ENCODE results near the gene HS3ST3B1.

Gene HS3ST3B1

DNA sequence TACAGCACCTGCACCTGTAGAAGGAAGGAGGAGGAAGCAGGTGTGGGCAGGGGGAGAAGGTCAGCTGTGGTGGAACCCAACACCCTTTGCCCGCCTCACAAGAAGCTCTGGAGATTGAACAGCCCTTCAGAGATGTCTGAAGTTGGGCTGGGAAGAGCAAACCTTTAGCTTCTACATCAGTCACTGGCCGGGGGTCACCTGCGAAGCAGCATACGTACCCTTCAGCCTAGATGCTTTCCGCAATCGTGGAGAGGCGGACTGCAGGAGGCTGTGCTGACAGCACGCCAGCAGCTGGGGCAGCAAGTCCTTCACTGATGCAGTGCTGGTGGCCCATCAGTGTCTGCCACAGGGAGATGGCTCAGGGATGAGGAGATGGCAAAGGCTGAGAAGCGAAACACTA lies 5.2 kb upstream of the HS3ST3B1 start:
- peaks cover 31 to 33% of the 10 kb centered on the region in 2 experiments for H3K4me1 ChIP-seq (ENCODE audit: control insufficient read depth in 1 of 2, insufficient read depth in 1 of 2, low read depth in 1 of 2, low read length in 1 of 2)
- TF ChIP-seq, protein P1, sequence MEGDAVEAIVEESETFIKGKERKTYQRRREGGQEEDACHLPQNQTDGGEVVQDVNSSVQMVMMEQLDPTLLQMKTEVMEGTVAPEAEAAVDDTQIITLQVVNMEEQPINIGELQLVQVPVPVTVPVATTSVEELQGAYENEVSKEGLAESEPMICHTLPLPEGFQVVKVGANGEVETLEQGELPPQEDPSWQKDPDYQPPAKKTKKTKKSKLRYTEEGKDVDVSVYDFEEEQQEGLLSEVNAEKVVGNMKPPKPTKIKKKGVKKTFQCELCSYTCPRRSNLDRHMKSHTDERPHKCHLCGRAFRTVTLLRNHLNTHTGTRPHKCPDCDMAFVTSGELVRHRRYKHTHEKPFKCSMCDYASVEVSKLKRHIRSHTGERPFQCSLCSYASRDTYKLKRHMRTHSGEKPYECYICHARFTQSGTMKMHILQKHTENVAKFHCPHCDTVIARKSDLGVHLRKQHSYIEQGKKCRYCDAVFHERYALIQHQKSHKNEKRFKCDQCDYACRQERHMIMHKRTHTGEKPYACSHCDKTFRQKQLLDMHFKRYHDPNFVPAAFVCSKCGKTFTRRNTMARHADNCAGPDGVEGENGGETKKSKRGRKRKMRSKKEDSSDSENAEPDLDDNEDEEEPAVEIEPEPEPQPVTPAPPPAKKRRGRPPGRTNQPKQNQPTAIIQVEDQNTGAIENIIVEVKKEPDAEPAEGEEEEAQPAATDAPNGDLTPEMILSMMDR (IDR thresholded peaks at IDR 0.05): no peak
- H3K27me3 ChIP-seq: peaks cover 85% of the 10 kb centered on the region
- H3K9me3 ChIP-seq: no peaks in the 10 kb centered on the region
- H3K4me3 ChIP-seq (ENCODE audit: low read depth in 1 of 2, low read length in 1 of 2): no peak overlapping the region
- H3K27ac ChIP-seq: no peak overlapping the region
- no peaks in the 10 kb centered on the region for H3K36me3 ChIP-seq

DNA sequence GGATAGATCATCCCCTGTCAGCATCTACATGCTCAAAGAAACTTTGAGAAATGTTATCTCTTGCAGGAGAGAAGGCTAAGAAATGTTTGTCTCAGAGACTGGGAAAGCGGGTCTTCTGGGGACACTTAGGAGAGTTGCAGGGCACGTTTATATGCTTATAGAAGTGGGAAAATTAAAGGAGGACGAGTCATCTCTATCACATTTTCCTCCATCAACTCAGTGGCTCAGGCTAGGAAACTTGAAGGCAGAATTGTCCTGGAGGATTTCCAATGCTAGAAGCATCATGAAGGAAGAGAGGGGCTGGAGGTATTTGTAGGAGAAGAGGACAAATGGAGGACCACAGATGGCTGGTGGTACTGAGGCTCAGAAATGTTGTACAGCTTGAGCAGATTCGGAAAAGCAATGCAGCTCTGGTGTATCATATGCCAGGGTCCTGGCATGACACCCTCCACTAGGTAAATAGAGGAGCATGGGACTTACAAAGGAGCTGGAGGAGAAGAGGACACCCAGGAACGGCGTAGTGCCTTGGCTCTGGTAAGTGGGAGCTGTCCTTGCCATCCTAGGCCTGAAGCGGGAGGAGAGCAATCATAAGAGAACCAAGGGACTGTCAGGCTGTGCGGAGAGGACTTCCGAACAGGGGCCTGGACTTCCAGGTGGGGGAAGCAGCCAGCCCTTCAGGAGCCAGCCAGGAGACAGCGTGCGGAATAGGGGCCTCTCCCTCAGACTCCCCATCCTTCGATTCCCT lies 4.5 kb upstream of the HS3ST3B1 start:
- Histone ChIP-seq H3K9me3 (no peaks in the 10 kb centered on the region), H3K4me3 (ENCODE audit: low read depth in 1 of 2, low read length in 1 of 2) (no peak overlapping the region), H3K27me3 (peaks cover 92% of the 10 kb centered on the region), H3K4me1 (ENCODE audit: control insufficient read depth in 1 of 2, insufficient read depth in 1 of 2, low read depth in 1 of 2, low read length in 1 of 2) (peaks cover 31 to 40% of the 10 kb centered on the region in 2 experiments), H3K27ac (no peak overlapping the region), H3K36me3 (no peaks in the 10 kb centered on the region)
- TF ChIP-seq, protein P1 (IDR thresholded peaks at IDR 0.05): no peak

DNA sequence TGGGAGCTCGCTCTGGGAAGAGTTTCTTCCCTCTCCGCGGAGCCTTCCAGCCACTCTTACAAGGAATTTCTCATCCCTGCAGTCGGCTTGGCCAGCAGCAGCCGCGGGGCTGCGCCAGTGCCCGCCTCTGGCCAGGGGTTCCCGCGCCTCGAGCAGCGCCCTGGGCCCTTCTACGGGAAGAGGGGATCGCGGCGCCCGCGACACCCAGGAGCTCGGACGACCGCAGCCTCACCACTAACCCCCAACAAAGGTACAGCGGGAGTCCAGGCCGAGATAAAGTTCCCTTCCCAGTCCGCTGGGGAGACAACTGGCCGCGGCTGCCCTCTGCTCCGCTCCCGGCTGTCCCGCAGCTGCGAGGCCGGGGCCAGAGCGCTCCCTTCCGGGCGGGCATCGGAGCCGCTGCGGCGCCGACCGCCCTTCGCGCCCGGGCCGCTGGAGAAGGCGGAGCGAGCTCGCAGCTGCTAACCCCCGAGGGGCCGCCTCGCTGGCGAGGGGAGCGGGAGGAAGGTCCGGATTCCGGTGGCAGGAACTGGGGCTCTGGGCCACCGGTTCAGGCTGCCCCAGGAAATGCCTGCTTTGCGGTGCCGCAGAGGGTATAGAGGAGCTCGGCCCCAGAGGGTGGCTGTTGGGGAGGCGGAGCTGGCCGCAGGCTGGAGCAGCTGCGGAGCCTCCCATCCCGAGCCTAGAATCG lies 3.6 kb upstream of the HS3ST3B1 start:
- H3K4me3 ChIP-seq (ENCODE audit: low read depth in 1 of 2, low read length in 1 of 2): peak overlapping the region; percentile 20 to 38

DNA sequence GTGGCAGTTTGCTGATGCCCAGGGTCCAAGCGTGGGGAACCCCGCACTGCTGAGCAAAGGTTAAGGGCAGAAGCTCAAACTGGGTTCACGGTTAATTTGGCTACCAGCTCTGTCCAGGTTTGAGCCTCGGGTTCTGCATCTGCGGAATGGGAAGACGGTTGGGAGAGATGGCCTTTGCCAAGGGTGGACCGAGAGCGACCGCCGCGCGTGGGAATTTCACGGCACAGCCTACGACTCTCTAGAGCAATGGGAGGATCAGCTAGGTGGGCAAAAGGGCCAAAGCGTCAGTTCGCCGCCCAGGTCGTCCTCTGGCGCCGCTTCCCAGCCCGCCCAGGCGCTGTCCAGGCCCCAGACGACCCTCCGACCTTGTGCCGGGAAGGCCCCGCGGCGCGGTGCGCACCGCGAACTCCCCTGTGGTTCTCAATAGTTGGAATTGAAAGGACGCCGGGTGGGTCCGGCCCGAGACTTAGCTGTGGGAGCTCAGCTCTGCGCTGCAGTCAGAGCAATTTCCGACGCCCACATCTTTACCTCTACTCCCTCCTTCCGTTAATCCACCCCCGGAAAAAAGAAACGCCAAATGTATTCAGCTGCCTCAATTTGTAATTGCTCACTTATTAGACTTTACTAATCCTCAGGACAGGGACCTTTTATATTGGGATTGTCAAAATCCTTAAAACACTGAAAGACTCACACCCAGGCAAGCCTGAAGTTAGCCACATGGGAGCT lies 2.5 kb upstream of the HS3ST3B1 start:
- Histone ChIP-seq H3K4me3 (ENCODE audit: low read depth in 1 of 2, low read length in 1 of 2) (no peak overlapping the region), H3K36me3 (no peaks in the 10 kb centered on the region), H3K27me3 (peaks cover 100% of the 10 kb centered on the region), H3K27ac (no peak overlapping the region), H3K9me3 (no peaks in the 10 kb centered on the region), H3K4me1 (ENCODE audit: control insufficient read depth in 1 of 2, insufficient read depth in 1 of 2, low read depth in 1 of 2, low read length in 1 of 2) (peaks cover 48 to 60% of the 10 kb centered on the region in 2 experiments)
- TF ChIP-seq, protein P1 (IDR thresholded peaks at IDR 0.05): no peak

More for the DNA sequence above, 3.6 kb upstream of the HS3ST3B1 start:
- peaks cover 100% of the 10 kb centered on the region for H3K27me3 ChIP-seq
- peaks cover 40 to 50% of the 10 kb centered on the region in 2 experiments for H3K4me1 ChIP-seq (ENCODE audit: control insufficient read depth in 1 of 2, insufficient read depth in 1 of 2, low read depth in 1 of 2, low read length in 1 of 2)
- H3K36me3 ChIP-seq: no peaks in the 10 kb centered on the region
- H3K27ac ChIP-seq: no peak overlapping the region
- no peaks in the 10 kb centered on the region for H3K9me3 ChIP-seq
- TF ChIP-seq, protein P1 (IDR thresholded peaks at IDR 0.05): no peak

DNA sequence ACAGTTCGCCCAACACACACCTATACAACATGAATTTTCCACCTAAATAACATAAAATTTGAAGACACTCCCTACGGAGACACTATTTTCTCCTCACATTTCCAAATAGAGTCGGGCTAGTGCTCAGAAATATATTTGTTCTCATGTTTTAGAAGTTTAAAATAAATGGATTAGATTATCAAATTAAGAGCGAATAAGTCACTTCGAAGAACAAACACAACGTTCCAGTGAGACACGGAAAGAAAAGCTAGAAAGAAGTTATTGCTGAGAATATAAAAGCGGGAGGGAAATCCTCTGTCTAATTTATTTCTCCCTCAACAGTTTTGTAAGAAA lies 2.0 kb upstream of the HS3ST3B1 start:
- Histone ChIP-seq H3K27ac (no peak overlapping the region), H3K9me3 (no peaks in the 10 kb centered on the region), H3K4me1 (ENCODE audit: control insufficient read depth in 1 of 2, insufficient read depth in 1 of 2, low read depth in 1 of 2, low read length in 1 of 2) (peaks cover 53 to 66% of the 10 kb centered on the region in 2 experiments), H3K36me3 (no peaks in the 10 kb centered on the region), H3K4me3 (ENCODE audit: low read depth in 1 of 2, low read length in 1 of 2) (peak overlapping the region; percentile 90 to 95), H3K27me3 (peaks cover 100% of the 10 kb centered on the region)
- TF ChIP-seq, protein P1 (IDR thresholded peaks at IDR 0.05): no peak

All from neutrophil (primary cell).